Fibroblast of lung (primary cell): ENCODE results near the gene TARS2.

Experiments used
- EZH2 ChIP-seq: IDR thresholded peaks from 2 replicates; pipeline ENCODE4 v1.5.1; 2012; ENCODE audit warnings: low read length, control low read depth, mild to moderate bottlenecking; ENCODE audit errors: missing control alignments
- TF ChIP-seq, protein P1 (sequence below), 2 donors: IDR thresholded peaks in 1 of 2; conservative IDR thresholded peaks in 1 of 2; 1 replicate in 1 of 2; 2 replicates in 1 of 2; pipeline ENCODE4 v1.5.1; 2011 to 2012; ENCODE audit warnings: low read length in 2 of 2, control low read depth in 1 of 2, inconsistent platforms in 1 of 2, low read depth in 1 of 2, mild to moderate bottlenecking in 1 of 2

DNA sequence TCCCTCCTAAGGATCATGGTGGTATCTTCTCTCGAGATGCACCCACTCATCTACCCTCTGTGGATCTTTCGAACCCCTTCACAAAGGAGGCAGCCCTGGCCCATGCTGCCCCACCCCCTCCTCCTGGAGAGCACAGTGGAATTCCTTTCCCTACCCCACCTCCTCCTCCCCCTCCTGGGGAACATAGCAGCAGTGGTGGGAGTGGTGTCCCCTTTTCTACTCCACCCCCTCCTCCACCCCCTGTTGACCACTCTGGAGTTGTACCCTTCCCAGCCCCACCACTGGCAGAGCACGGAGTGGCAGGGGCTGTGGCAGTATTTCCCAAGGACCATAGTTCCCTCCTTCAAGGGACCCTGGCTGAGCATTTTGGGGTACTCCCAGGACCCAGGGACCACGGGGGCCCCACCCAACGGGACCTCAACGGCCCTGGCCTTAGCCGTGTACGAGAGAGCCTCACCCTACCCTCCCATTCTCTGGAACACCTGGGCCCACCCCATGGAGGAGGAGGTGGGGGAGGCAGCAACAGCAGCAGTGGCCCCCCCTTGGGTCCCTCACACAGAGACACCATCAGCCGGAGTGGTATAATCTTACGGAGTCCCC is 14.5 kb upstream of the TARS2 start:
- TF ChIP-seq, protein P1, sequence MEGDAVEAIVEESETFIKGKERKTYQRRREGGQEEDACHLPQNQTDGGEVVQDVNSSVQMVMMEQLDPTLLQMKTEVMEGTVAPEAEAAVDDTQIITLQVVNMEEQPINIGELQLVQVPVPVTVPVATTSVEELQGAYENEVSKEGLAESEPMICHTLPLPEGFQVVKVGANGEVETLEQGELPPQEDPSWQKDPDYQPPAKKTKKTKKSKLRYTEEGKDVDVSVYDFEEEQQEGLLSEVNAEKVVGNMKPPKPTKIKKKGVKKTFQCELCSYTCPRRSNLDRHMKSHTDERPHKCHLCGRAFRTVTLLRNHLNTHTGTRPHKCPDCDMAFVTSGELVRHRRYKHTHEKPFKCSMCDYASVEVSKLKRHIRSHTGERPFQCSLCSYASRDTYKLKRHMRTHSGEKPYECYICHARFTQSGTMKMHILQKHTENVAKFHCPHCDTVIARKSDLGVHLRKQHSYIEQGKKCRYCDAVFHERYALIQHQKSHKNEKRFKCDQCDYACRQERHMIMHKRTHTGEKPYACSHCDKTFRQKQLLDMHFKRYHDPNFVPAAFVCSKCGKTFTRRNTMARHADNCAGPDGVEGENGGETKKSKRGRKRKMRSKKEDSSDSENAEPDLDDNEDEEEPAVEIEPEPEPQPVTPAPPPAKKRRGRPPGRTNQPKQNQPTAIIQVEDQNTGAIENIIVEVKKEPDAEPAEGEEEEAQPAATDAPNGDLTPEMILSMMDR (conservative IDR thresholded peaks at IDR 0.05 in 1 of 2, IDR thresholded peaks at IDR 0.05 in 1 of 2; ENCODE audit: low read depth in 1 of 2, low read length in 2 of 2), result no peak
- no peak for TF ChIP-seq EZH2
